NCI-H2029 (cell line): ENCODE measurements around the gene SERPINI2.
"Not testable (repeated sequence)": the region's sequence is repeated elsewhere in the genome, so short reads cannot be mapped to it uniquely, and the experiment has no call there.

Experiments
- DNase-seq: peaks from one replicate; lab custom pipeline; 2025; lab: John Stamatoyannopoulos, UW

Gene SERPINI2

GRCh38 chr3:167450195-167450594 is 23.6 kb downstream of the SERPINI2 start:
- no peak for DNase-seq

DNA sequence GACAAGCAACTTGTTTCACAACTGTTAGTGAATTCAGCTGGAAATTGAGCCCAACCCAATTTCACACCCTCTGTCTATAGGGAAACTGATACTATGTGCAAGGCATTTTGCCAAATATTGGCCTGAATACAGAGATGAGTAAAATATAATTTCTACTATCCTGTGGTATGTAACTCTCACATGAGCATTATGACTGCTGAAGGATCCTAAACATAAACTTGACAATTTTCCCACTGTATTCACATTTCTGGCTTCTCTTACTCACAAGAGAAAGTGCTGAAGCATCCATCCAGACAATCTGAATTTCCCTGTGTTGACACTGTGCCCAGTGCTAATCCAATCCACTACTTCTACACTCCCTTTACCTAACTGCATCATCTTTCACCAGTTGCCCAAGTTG is 28.4 kb downstream of the SERPINI2 start:
- DNase-seq = no peak

DNA sequence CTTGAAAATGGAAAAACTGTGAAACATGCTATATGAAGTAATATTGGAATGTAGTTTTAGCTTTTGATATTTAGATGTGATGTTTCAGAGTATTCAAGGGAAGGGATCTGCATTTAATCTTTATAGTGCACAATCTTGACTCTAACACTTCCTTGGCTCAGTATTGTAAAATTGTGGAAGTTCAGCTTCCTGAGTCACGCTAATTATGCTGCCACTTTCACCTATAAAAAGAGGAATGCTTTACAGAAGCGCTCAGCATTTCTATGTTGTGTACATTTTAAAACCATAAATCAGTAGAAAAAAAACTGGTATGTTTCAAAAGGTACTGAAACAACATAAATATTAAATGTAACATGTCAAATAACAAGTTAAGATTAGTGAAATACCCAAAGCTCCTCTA is 32.6 kb downstream of the SERPINI2 start:
- no peak for DNase-seq

GRCh38 chr3:167437428-167438139 is 36.3 kb downstream of the SERPINI2 start:
- DNase-seq = no peak

- DNase-seq = not testable (repeated sequence)
Observed at GRCh38 chr3:167426962-167427361, 46.9 kb downstream of the SERPINI2 start.

- DNase-seq = not testable (repeated sequence)
Observed at GRCh38 chr3:167422396-167422795, 51.4 kb downstream of the SERPINI2 start.

- DNase-seq = no peak
Observed at GRCh38 chr3:167409611-167410010, 64.2 kb downstream of the SERPINI2 start.

- peak; percentile 39 for DNase-seq
Observed at GRCh38 chr3:167406876-167407492, 66.9 kb downstream of the SERPINI2 start.

- DNase-seq = no peak
Observed at GRCh38 chr3:167397826-167398225, 76.0 kb downstream of the SERPINI2 start.

- DNase-seq = no peak
Observed at GRCh38 chr3:167396075-167396474, 77.8 kb downstream of the SERPINI2 start.

GRCh38 chr3:167394003-167394402 is 79.8 kb downstream of the SERPINI2 start:
- no peak for DNase-seq
